Measurements from ENCODE around the gene ARCN1. TPM values are rescaled to one million over a fixed set of nuclear protein-coding genes. Genes with fewer than 3 reads are reported as not detected.

ARCN1 gene
- total RNA-seq: 189 and 201 TPM in 2 replicates
- long read RNA-seq, transcript ARCN1-201 (10 exons, 3,845 nt): major isoform, 132 of 219 reads
- long read RNA-seq, partial matches to known transcripts: 78 of 219 reads
- long read RNA-seq, other reads (novel, unspliced or antisense): 6 of 219 reads

GRCh38 chr11:118572061-118572980, at the start of gene ARCN1:
ARCN1 (plus strand) TSS chr11:118572409; CDS start chr11:118572548, 139 bp downstream.
- TF ChIP-seq, protein P1, sequence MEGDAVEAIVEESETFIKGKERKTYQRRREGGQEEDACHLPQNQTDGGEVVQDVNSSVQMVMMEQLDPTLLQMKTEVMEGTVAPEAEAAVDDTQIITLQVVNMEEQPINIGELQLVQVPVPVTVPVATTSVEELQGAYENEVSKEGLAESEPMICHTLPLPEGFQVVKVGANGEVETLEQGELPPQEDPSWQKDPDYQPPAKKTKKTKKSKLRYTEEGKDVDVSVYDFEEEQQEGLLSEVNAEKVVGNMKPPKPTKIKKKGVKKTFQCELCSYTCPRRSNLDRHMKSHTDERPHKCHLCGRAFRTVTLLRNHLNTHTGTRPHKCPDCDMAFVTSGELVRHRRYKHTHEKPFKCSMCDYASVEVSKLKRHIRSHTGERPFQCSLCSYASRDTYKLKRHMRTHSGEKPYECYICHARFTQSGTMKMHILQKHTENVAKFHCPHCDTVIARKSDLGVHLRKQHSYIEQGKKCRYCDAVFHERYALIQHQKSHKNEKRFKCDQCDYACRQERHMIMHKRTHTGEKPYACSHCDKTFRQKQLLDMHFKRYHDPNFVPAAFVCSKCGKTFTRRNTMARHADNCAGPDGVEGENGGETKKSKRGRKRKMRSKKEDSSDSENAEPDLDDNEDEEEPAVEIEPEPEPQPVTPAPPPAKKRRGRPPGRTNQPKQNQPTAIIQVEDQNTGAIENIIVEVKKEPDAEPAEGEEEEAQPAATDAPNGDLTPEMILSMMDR (IDR thresholded peaks at IDR 0.05): no peak
- peak within 1 kb of the TSS; percentile 91 for H3K4me3 Mint-ChIP-seq (ENCODE audit: unreplicated experiment)
- DNase-seq (ENCODE audit: extremely low spot score, unreplicated experiment): peak; percentile 90

DNA sequence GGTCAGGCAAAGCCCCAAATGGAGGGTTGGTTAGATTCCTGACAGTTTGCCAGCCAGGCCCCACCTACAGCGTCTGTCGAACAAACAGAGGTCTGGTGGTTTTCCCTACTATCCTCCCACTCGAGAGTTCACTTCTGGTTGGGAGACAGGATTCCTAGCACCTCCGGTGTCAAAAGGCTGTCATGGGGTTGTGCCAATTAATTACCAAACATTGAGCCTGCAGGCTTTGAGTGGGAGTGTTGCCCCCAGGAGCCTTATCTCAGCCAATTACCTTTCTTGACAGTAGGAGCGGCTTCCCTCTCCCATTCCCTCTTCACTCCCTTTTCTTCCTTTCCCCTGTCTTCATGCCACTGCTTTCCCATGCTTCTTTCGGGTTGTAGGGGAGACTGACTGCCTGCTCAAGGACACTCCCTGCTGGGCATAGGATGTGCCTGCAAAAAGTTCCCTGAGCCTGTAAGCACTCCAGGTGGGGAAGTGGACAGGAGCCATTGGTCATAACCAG, 49.6 kb upstream of the ARCN1 start:
- H3K36me3 Mint-ChIP-seq (ENCODE audit: unreplicated experiment): peaks cover 39% of the 10 kb centered on the region
- H3K4me3 Mint-ChIP-seq (ENCODE audit: unreplicated experiment): no peak overlapping the region
- H3K27ac Mint-ChIP-seq (ENCODE audit: unreplicated experiment): no peak overlapping the region
- no peak for DNase-seq (ENCODE audit: extremely low spot score, unreplicated experiment)
- no peaks in the 10 kb centered on the region for H3K9me3 Mint-ChIP-seq (ENCODE audit: unreplicated experiment)
- TF ChIP-seq, protein P1 (IDR thresholded peaks at IDR 0.05): peak; percentile 36
- no peaks in the 10 kb centered on the region for H3K4me1 Mint-ChIP-seq (ENCODE audit: unreplicated experiment)
- H3K27me3 Mint-ChIP-seq (ENCODE audit: unreplicated experiment): no peaks in the 10 kb centered on the region

More at GRCh38 chr11:118572061-118572980, at the start of gene ARCN1:
- peaks cover 48% of the 10 kb centered on the region for H3K4me1 Mint-ChIP-seq (ENCODE audit: unreplicated experiment)
- no peaks in the 10 kb centered on the region for H3K9me3 Mint-ChIP-seq (ENCODE audit: unreplicated experiment)
- H3K36me3 Mint-ChIP-seq (ENCODE audit: unreplicated experiment): no peaks in the 10 kb centered on the region
- no peaks in the 10 kb centered on the region for H3K27me3 Mint-ChIP-seq (ENCODE audit: unreplicated experiment)
- peak within 1 kb of the TSS; percentile 96 for H3K27ac Mint-ChIP-seq (ENCODE audit: unreplicated experiment)

- H3K9me3 Mint-ChIP-seq (ENCODE audit: unreplicated experiment): no peaks in the 10 kb centered on the region
- H3K4me3 Mint-ChIP-seq (ENCODE audit: unreplicated experiment): no peak overlapping the region
- peaks cover 4% of the 10 kb centered on the region for H3K4me1 Mint-ChIP-seq (ENCODE audit: unreplicated experiment)
- TF ChIP-seq, protein P1 (IDR thresholded peaks at IDR 0.05): no peak
- H3K27me3 Mint-ChIP-seq (ENCODE audit: unreplicated experiment): no peaks in the 10 kb centered on the region
- DNase-seq (ENCODE audit: extremely low spot score, unreplicated experiment): no peak
- peak overlapping the region; percentile 36 for H3K27ac Mint-ChIP-seq (ENCODE audit: unreplicated experiment)
- peaks cover 40% of the 10 kb centered on the region for H3K36me3 Mint-ChIP-seq (ENCODE audit: unreplicated experiment)
Measured at GRCh38 chr11:118524356-118524755, 47.9 kb upstream of the ARCN1 start.

GRCh38 chr11:118524757-118525470, 47.3 kb upstream of the ARCN1 start:
- DNase-seq (ENCODE audit: extremely low spot score, unreplicated experiment): no peak
- TF ChIP-seq, protein P1 (IDR thresholded peaks at IDR 0.05): no peak
- Mint-ChIP-seq H3K9me3 (ENCODE audit: unreplicated experiment) (no peaks in the 10 kb centered on the region), H3K27me3 (ENCODE audit: unreplicated experiment) (no peaks in the 10 kb centered on the region), H3K36me3 (ENCODE audit: unreplicated experiment) (peaks cover 35% of the 10 kb centered on the region), H3K4me3 (ENCODE audit: unreplicated experiment) (no peak overlapping the region), H3K27ac (ENCODE audit: unreplicated experiment) (no peak overlapping the region), H3K4me1 (ENCODE audit: unreplicated experiment) (peaks cover 9% of the 10 kb centered on the region)
